HCT116 (cell line): ENCODE results near the gene LCE1C. TPM values are rescaled to one million over a fixed set of nuclear protein-coding genes. Genes with fewer than 3 reads are reported as not detected.

Experiments
- ATAC-seq: fragments of 200-7000 bp; cut with Tn5 transposase; 2 replicates; pipeline ENCODE4 v1.9.1; 2020; ENCODE audit warnings: mild to moderate bottlenecking, moderate library complexity
- BruUV-seq: library from RNA; stranded (reverse); fragments of 400-500 nt; replicated peaks from 2 replicates; lab custom pipeline; 2021; lab: Mats Ljungman, UMichigan
- CTCF ChIA-PET: fragments of 300-600 bp; sonication (Branson Sonifier 250); formaldehyde crosslinking; loops from one replicate; lab custom pipeline; 2021; ENCODE audit warnings: antibody characterized with exemption; lab: Charles Lee
- POLR2A ChIA-PET: fragments of 300-600, 350-600 bp; sonication (Branson Sonifier 250); formaldehyde crosslinking; loops from one replicate; lab custom pipeline; 2021; ENCODE audit warnings: antibody characterized with exemption; lab: Charles Lee
- RAD21 ChIA-PET, 2 experiments: fragments of 300-600 bp; sonication (Branson Sonifier 250); formaldehyde crosslinking; loops; one replicate each; lab custom pipeline; 2023; ENCODE audit warnings: low total read pairs in 2 of 2; ENCODE audit not compliant: uncharacterized antibody in 2 of 2, unreplicated experiment in 2 of 2, low non-redundant PET in 1 of 2; lab: Charles Lee
- DNase-seq: peaks from one replicate; pipeline ENCODE4 v3.0.0-alpha.2; 2010; ENCODE audit warnings: low read depth, low spot score
- H2AFZ ChIP-seq: fragments of 200-600 bp; shearing (Covaris generic), sonication (generic); 2 replicates; pipeline ENCODE4 v1.6.1; 2017; ENCODE audit warnings: low read depth, mixed run types, mixed read lengths, antibody characterized with exemption, low read length; ENCODE audit not compliant: poor library complexity, severe bottlenecking
- H3K27ac ChIP-seq: 2 replicates; pipeline ENCODE4 v1.5.1; 2012; ENCODE audit warnings: low read depth, low read length
- H3K27me3 ChIP-seq: fragments of 200-600 bp; sonication (generic); 2 replicates; pipeline ENCODE4 v1.6.1; 2016; ENCODE audit warnings: mixed run types, low read length, mixed read lengths; ENCODE audit not compliant: insufficient read depth
- H3K36me3 ChIP-seq, 2 experiments: fragments of 200-500 bp in 1 of 2; fragments of 200-600 bp in 1 of 2; sonication (Bioruptor generic) in 1 of 2; sonication (generic) in 1 of 2; 2 replicates each; pipeline versions ENCODE4 v1.5.1 to v1.6.1; 2014 to 2016; ENCODE audit warnings: low read length in 2 of 2, inconsistent platforms in 1 of 2, mixed read lengths in 1 of 2, mixed run types in 1 of 2; ENCODE audit not compliant: insufficient read depth in 2 of 2, control insufficient read depth in 1 of 2
- H3K4me1 ChIP-seq, 2 experiments: fragments of 200-600 bp in 1 of 2; sonication (generic) in 1 of 2; 2 replicates each; pipeline versions ENCODE4 v1.5.1 to v1.6.1; 2012 to 2017; ENCODE audit warnings: low read length in 2 of 2, inconsistent platforms in 1 of 2, mild to moderate bottlenecking in 1 of 2, mixed read lengths in 1 of 2, mixed run types in 1 of 2, moderate library complexity in 1 of 2; ENCODE audit not compliant: insufficient read depth in 2 of 2, control insufficient read depth in 1 of 2
- H3K4me2 ChIP-seq: fragments of 200-600 bp; sonication (generic); 2 replicates; pipeline ENCODE4 v1.6.1; 2017; ENCODE audit warnings: mixed run types, low read length, mixed read lengths
- H3K4me3 ChIP-seq, 2 experiments: fragments of 200-600 bp in 1 of 2; sonication (generic) in 1 of 2; replicated peaks in 1 of 2; 2 replicates each; pipeline ENCODE4 v1.5.1; 2011 to 2016; ENCODE audit warnings: low read length in 2 of 2, control low read depth in 1 of 2, low read depth in 1 of 2, mild to moderate bottlenecking in 1 of 2, mixed read lengths in 1 of 2, mixed run types in 1 of 2
- H3K79me2 ChIP-seq: fragments of 200-600 bp; sonication (generic); 2 replicates; pipeline ENCODE4 v1.6.1; 2017; ENCODE audit warnings: mild to moderate bottlenecking, mixed run types, low read length, moderate library complexity, mixed read lengths; ENCODE audit not compliant: insufficient read depth
- H3K9ac ChIP-seq: fragments of 200-600 bp; sonication (generic); 2 replicates; pipeline ENCODE4 v1.6.1; 2016; ENCODE audit warnings: low read length, mixed read lengths
- H3K9me2 ChIP-seq: fragments of 200-600 bp; sonication (generic), shearing (Covaris generic); 2 replicates; pipeline ENCODE4 v1.6.1; 2017; ENCODE audit warnings: mixed run types, mild to moderate bottlenecking, moderate library complexity; ENCODE audit not compliant: insufficient read depth
- H3K9me3 ChIP-seq, 2 experiments: fragments of 200-500 bp in 1 of 2; fragments of 200-600 bp in 1 of 2; sonication (Bioruptor generic) in 1 of 2; sonication (generic) in 1 of 2; 2 replicates each; pipeline ENCODE4 v1.6.1; 2014 to 2017; ENCODE audit warnings: low read length in 2 of 2, mixed read lengths in 2 of 2, inconsistent platforms in 1 of 2, low read depth in 1 of 2, mild to moderate bottlenecking in 1 of 2, mixed run types in 1 of 2, moderate library complexity in 1 of 2; ENCODE audit not compliant: control insufficient read depth in 1 of 2, insufficient read depth in 1 of 2
- H4K20me1 ChIP-seq: fragments of 200-600 bp; sonication (generic), shearing (Covaris generic); 2 replicates; pipeline ENCODE4 v1.6.1; 2017; ENCODE audit warnings: mixed run types, mild to moderate bottlenecking, moderate library complexity; ENCODE audit not compliant: insufficient read depth
- CBX3 ChIP-seq: IDR thresholded peaks from 2 replicates; pipeline ENCODE4 v1.6.1; 2012; ENCODE audit warnings: low read depth
- CEBPB ChIP-seq: IDR thresholded peaks from 2 replicates; pipeline ENCODE4 v1.6.1; 2012; ENCODE audit warnings: low read depth
- ELF1 ChIP-seq: IDR thresholded peaks from 2 replicates; pipeline ENCODE4 v1.6.1; 2012; ENCODE audit warnings: low read depth, borderline replicate concordance
- EZH2 ChIP-seq: fragments of 200-600 bp; sonication (generic); IDR thresholded peaks from 2 replicates; pipeline ENCODE4 v1.6.1; 2017; ENCODE audit warnings: antibody characterized with exemption, mixed run types
- EZH2phosphoT487 ChIP-seq: fragments of 200-600 bp; IDR thresholded peaks from 2 replicates; pipeline ENCODE4 v1.6.1; 2018; ENCODE audit warnings: antibody characterized with exemption, borderline replicate concordance
- FOSL1 ChIP-seq: IDR thresholded peaks from 2 replicates; pipeline ENCODE4 v1.6.1; 2012; ENCODE audit warnings: low read depth
- JUND ChIP-seq: IDR thresholded peaks from 2 replicates; pipeline ENCODE4 v1.6.1; 2012
- POLR2AphosphoS5 ChIP-seq: IDR thresholded peaks from 2 replicates; pipeline ENCODE4 v1.6.1; 2011; ENCODE audit warnings: mild to moderate bottlenecking, low read depth, low read length, moderate library complexity
- RAD21 ChIP-seq: IDR thresholded peaks from 2 replicates; pipeline ENCODE4 v1.6.1; 2012; ENCODE audit warnings: low read depth, mild to moderate bottlenecking
- SIN3A ChIP-seq: IDR thresholded peaks from 2 replicates; pipeline ENCODE4 v1.6.1; 2012; ENCODE audit warnings: low read depth
- TCF7L2 ChIP-seq: IDR thresholded peaks from 2 replicates; pipeline ENCODE4 v1.7.0; 2011; ENCODE audit warnings: borderline replicate concordance, inconsistent platforms; ENCODE audit not compliant: insufficient read depth, insufficient read length; ENCODE audit errors: extremely low read depth
- YY1 ChIP-seq: IDR thresholded peaks from 2 replicates; pipeline ENCODE4 v1.6.1; 2011; ENCODE audit warnings: low read length, low read depth, moderate library complexity, mild to moderate bottlenecking; ENCODE audit not compliant: insufficient replicate concordance; ENCODE audit errors: extremely low read depth
- ZNF274 ChIP-seq: fragments of 200-500 bp; sonication (Bioruptor generic); IDR thresholded peaks from 2 replicates; pipeline ENCODE4 v1.6.1; 2014; ENCODE audit warnings: mild to moderate bottlenecking, low read depth, low read length, inconsistent platforms
- intact Hi-C: fragments of 100-400 bp; cut with micrococcal nuclease; formaldehyde crosslinking; loops from 2 replicates; pipeline ENCODE4 v1.10.0; 2022
- total RNA-seq: library from RNA; stranded (reverse); gene quantifications from one replicate; pipeline ENCODE4 v1.2.1, GENCODE V29; 2021; ENCODE audit not compliant: unreplicated experiment
- TF ChIP-seq, protein P1 (sequence below): IDR thresholded peaks from 2 replicates; pipeline ENCODE4 v1.6.1; 2011; ENCODE audit warnings: mild to moderate bottlenecking, low read length, moderate library complexity; ENCODE audit not compliant: insufficient replicate concordance; ENCODE audit errors: extremely low read depth
- TF ChIP-seq, protein P2 (sequence below): IDR thresholded peaks from 2 replicates; pipeline ENCODE4 v1.6.1; 2012
- TF ChIP-seq, protein P3 (sequence below): IDR thresholded peaks from 2 replicates; pipeline ENCODE4 v1.6.1; 2012; ENCODE audit warnings: low read depth
- TF ChIP-seq, protein P4 (sequence below): IDR thresholded peaks from 2 replicates; pipeline ENCODE4 v1.6.1; 2012
- TF ChIP-seq, protein P5 (sequence below), 3 experiments: fragments of 200-600 bp in 1 of 3; sonication (generic) in 1 of 3; IDR thresholded peaks in 2 of 3; conservative IDR thresholded peaks in 1 of 3; 2 replicates each; pipeline ENCODE4 v1.5.1; 2012 to 2017; ENCODE audit warnings: low read depth in 2 of 3, low read length in 2 of 3, antibody characterized with exemption in 1 of 3, borderline replicate concordance in 1 of 3, control low read depth in 1 of 3, mild to moderate bottlenecking in 1 of 3, mixed read lengths in 1 of 3, mixed run types in 1 of 3, moderate library complexity in 1 of 3; ENCODE audit not compliant: insufficient read depth in 1 of 3

Gene LCE1C
- total RNA-seq, 1 experiment from 2014 or later = not detected

DNA sequence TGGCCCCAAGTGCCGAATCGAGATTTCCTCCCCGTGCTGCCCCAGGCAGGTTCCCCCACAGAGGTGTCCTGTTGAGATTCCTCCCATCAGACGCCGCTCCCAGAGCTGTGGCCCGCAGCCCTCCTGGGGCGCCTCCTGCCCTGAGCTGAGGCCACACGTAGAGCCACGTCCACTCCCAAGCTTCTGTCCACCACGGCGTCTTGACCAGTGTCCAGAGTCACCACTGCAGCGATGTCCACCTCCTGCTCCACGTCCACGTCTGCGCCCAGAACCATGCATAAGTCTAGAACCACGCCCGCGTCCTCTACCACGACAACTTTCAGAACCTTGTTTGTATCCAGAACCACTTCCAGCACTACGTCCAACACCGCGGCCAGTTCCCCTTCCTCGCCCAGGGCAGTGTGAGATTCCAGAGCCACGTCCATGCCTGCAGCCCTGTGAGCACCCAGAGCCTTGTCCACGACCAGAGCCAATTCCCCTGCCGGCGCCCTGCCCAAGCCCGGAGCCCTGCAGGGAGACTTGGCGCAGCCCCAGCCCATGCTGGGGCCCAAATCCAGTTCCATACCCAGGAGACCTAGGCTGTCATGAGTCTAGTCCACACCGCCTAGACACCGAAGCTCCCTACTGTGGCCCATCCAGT is 45.8 kb downstream of the LCE1C start:
- POLR2A ChIA-PET = no interaction called here
- no peaks in the 10 kb centered on the region for H3K9me3 ChIP-seq
- H3K4me3 ChIP-seq = no peak overlapping the region
- H3K27me3 ChIP-seq = peaks cover 38% of the 10 kb centered on the region; the same call in 1 of the 2 replicates
- H3K9ac ChIP-seq = no peak overlapping the region
- no peaks in the 10 kb centered on the region for H3K79me2 ChIP-seq
- no peak overlapping the region for H3K27ac ChIP-seq
- CTCF ChIA-PET = no interaction called here
- BruUV-seq = no TSS peak
- TF ChIP-seq ZNF274 = no peak
- TF ChIP-seq CBX3 = no peak
- no peak for TF ChIP-seq ELF1
- TF ChIP-seq, protein P1, sequence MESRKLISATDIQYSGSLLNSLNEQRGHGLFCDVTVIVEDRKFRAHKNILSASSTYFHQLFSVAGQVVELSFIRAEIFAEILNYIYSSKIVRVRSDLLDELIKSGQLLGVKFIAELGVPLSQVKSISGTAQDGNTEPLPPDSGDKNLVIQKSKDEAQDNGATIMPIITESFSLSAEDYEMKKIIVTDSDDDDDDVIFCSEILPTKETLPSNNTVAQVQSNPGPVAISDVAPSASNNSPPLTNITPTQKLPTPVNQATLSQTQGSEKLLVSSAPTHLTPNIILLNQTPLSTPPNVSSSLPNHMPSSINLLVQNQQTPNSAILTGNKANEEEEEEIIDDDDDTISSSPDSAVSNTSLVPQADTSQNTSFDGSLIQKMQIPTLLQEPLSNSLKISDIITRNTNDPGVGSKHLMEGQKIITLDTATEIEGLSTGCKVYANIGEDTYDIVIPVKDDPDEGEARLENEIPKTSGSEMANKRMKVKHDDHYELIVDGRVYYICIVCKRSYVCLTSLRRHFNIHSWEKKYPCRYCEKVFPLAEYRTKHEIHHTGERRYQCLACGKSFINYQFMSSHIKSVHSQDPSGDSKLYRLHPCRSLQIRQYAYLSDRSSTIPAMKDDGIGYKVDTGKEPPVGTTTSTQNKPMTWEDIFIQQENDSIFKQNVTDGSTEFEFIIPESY = no peak
- no peak for TF ChIP-seq JUND
- TF ChIP-seq, protein P2, sequence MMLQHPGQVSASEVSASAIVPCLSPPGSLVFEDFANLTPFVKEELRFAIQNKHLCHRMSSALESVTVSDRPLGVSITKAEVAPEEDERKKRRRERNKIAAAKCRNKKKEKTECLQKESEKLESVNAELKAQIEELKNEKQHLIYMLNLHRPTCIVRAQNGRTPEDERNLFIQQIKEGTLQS = no peak
- TF ChIP-seq, protein P3, sequence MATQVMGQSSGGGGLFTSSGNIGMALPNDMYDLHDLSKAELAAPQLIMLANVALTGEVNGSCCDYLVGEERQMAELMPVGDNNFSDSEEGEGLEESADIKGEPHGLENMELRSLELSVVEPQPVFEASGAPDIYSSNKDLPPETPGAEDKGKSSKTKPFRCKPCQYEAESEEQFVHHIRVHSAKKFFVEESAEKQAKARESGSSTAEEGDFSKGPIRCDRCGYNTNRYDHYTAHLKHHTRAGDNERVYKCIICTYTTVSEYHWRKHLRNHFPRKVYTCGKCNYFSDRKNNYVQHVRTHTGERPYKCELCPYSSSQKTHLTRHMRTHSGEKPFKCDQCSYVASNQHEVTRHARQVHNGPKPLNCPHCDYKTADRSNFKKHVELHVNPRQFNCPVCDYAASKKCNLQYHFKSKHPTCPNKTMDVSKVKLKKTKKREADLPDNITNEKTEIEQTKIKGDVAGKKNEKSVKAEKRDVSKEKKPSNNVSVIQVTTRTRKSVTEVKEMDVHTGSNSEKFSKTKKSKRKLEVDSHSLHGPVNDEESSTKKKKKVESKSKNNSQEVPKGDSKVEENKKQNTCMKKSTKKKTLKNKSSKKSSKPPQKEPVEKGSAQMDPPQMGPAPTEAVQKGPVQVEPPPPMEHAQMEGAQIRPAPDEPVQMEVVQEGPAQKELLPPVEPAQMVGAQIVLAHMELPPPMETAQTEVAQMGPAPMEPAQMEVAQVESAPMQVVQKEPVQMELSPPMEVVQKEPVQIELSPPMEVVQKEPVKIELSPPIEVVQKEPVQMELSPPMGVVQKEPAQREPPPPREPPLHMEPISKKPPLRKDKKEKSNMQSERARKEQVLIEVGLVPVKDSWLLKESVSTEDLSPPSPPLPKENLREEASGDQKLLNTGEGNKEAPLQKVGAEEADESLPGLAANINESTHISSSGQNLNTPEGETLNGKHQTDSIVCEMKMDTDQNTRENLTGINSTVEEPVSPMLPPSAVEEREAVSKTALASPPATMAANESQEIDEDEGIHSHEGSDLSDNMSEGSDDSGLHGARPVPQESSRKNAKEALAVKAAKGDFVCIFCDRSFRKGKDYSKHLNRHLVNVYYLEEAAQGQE = no peak
- TF ChIP-seq EZH2 = no peak
- TF ChIP-seq FOSL1 = no peak
- TF ChIP-seq TCF7L2 = no peak
- TF ChIP-seq EZH2phosphoT487 = no peak
- no peak for TF ChIP-seq CEBPB
- TF ChIP-seq, protein P4, sequence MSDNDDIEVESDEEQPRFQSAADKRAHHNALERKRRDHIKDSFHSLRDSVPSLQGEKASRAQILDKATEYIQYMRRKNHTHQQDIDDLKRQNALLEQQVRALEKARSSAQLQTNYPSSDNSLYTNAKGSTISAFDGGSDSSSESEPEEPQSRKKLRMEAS = no peak
- no peak for TF ChIP-seq RAD21
- TF ChIP-seq, protein P5, sequence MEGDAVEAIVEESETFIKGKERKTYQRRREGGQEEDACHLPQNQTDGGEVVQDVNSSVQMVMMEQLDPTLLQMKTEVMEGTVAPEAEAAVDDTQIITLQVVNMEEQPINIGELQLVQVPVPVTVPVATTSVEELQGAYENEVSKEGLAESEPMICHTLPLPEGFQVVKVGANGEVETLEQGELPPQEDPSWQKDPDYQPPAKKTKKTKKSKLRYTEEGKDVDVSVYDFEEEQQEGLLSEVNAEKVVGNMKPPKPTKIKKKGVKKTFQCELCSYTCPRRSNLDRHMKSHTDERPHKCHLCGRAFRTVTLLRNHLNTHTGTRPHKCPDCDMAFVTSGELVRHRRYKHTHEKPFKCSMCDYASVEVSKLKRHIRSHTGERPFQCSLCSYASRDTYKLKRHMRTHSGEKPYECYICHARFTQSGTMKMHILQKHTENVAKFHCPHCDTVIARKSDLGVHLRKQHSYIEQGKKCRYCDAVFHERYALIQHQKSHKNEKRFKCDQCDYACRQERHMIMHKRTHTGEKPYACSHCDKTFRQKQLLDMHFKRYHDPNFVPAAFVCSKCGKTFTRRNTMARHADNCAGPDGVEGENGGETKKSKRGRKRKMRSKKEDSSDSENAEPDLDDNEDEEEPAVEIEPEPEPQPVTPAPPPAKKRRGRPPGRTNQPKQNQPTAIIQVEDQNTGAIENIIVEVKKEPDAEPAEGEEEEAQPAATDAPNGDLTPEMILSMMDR (IDR thresholded peaks at IDR 0.05 in 2 of 3, conservative IDR thresholded peaks at IDR 0.05 in 1 of 3; ENCODE audit: borderline replicate concordance in 1 of 3, insufficient read depth in 1 of 3, low read depth in 2 of 3, low read length in 2 of 3) = no peak
- no peak for TF ChIP-seq SIN3A
- no peak for TF ChIP-seq POLR2AphosphoS5
- TF ChIP-seq YY1 = no peak
- no peaks in the 10 kb centered on the region for H4K20me1 ChIP-seq
- H3K36me3 ChIP-seq = no peaks in the 10 kb centered on the region
- no peak for ATAC-seq
- RAD21 ChIA-PET = no interaction called here
- DNase-seq = no peak
- no peak overlapping the region for H3K4me2 ChIP-seq
- no peaks in the 10 kb centered on the region for H3K4me1 ChIP-seq
- intact Hi-C loops = no loop called here
- no peak overlapping the region for H2AFZ ChIP-seq
- H3K9me2 ChIP-seq = no peaks in the 10 kb centered on the region
